NCI-H1436 (cell line): Measurements from ENCODE around the gene SEMA6A.

Experiments used
- DNase-seq: peaks from one replicate; lab custom pipeline; 2025; lab: John Stamatoyannopoulos, UW

SEMA6A gene

GRCh38 chr5:116404016-116404415, 170.6 kb downstream of the SEMA6A start:
- DNase-seq: no peak

GRCh38 chr5:116402235-116402634, 172.4 kb downstream of the SEMA6A start:
- DNase-seq: no peak

DNA sequence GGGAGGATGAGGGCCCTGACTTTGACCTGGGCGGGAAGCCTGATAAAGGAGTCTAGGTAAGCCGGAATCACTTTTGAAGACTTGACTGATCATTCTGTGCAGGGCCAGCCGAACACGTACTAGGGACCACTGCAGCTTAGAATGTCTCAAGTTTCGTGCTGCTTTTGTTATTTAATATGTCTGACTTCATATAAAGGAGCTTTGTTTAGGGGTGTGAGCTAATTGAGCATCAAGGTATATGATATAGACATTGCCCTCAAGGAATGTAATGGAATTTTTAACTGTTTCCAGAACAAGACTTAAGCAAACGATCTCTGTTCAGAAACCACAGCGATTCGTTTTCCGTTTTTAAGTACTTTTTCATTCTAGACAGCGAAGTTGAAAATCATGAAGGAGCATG, 173.0 kb downstream of the SEMA6A start:
- no peak for DNase-seq

DNA sequence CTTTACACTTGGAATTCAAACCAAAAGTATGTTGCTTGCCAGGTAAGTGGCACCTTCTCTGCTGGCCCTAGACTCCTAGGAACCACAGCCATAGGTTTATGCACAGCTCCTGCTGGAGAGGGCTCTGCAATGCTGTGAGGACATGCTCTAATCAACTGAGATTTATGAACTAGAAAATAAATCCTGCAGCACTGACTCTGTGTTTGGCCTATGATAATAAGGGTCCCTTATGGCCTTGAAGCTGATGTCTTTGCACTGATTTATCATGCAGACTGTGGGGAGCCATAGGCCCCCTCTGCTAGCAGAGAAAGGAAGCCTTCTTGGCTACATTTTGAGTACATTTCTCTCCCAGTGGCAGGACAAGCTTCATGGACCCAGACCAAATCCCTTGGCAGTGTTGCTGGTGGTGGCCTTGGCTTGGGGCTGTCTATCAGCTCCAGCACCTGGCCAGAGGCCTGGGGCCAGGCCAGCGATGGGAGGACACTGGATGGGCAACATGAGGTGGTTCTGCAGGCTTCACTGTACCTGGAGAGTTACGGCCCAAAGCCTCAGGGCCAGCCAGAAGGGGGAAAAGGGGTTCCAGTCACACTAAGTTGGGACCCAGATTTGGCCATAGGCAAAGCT, 178.0 kb downstream of the SEMA6A start:
- DNase-seq: no peak

DNA sequence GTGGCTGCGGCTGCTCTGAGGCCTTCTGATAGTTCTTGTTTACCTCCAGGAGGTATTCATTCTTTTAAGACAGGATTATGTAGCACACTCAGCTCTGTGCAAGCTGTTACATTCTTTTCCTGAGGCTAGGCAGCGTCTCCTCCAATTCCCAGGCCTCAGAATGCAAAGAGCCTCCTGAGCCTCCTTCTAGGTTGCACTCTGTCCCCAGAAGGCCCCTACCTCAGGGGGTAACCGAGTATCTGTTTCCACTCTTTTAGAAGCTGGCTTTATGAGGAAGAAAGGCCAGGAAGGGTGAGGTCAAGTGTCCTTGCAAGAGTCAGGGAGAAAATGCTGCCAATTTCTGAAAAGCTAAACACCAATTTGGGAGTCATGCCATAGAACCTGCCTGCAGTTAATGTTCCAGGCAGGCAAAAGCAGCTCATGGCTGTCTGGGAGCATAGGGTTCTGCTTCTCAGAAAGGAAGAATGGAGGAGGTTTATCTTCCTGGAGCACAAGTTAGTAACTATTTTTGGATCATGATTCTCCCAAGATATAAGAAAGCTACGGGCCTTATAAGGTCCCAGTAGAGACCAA, 178.9 kb downstream of the SEMA6A start:
- DNase-seq: no peak

DNA sequence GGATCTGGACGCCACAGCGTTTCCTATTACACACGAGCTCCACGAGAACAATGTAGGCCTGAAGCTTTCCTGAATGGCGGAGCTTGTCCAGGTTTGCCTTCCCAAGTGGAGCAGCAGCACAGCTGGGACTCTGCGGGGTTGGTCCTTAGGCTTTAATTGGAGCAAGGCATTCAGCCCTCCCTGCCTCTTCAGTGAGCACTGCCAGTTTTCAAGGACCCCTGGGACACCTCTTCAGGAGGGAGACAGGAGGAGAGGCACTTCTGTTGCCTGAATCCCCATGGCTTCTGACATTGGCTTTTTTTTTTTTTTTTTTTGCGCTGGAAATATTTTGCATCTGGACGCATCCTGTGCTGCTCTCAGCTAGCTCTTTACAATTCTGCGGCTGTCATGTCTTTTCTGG, 179.4 kb downstream of the SEMA6A start:
- peak; percentile 97 for DNase-seq

GRCh38 chr5:116394186-116394867, 180.3 kb downstream of the SEMA6A start:
- DNase-seq: no peak
